Liver (tissue), 3 donors: ENCODE results near the gene FES.

ENCODE experiments used
- ATF3 ChIP-seq: IDR thresholded peaks from 2 replicates; pipeline ENCODE4 v1.6.1; 2016; ENCODE audit warnings: antibody characterized with exemption
- CTCF ChIP-seq: fragments of 150-350 bp; IDR thresholded peaks from 2 replicates; pipeline ENCODE4 v1.5.1; 2017; ENCODE audit warnings: improper control_type of control experiment, low read depth, low read length; ENCODE audit not compliant: missing input control
- EGR1 ChIP-seq, 2 donors: IDR thresholded peaks; 2 replicates each; pipeline ENCODE4 v1.6.1; 2016 to 2018; ENCODE audit warnings: antibody characterized with exemption in 2 of 2, low read depth in 2 of 2
- FOXA1 ChIP-seq: IDR thresholded peaks from 2 replicates; pipeline ENCODE4 v1.6.1; 2016; ENCODE audit warnings: antibody characterized with exemption
- JUND ChIP-seq, 2 donors: IDR thresholded peaks; 2 replicates each; pipeline ENCODE4 v1.6.1; 2016; ENCODE audit warnings: antibody characterized with exemption in 2 of 2
- MAX ChIP-seq: IDR thresholded peaks from 2 replicates; pipeline ENCODE4 v1.6.1; 2016; ENCODE audit warnings: antibody characterized with exemption
- RAD21 ChIP-seq, 2 donors: IDR thresholded peaks; 2 replicates each; pipeline ENCODE4 v1.6.1; 2016; ENCODE audit warnings: antibody characterized with exemption in 2 of 2, mild to moderate bottlenecking in 2 of 2
- REST ChIP-seq: IDR thresholded peaks from 2 replicates; pipeline ENCODE4 v1.6.1; 2016; ENCODE audit warnings: antibody characterized with exemption, mild to moderate bottlenecking
- TAF1 ChIP-seq: conservative IDR thresholded peaks from 2 replicates; pipeline ENCODE4 v1.6.1; 2016; ENCODE audit warnings: antibody characterized with exemption, mild to moderate bottlenecking
- YY1 ChIP-seq: IDR thresholded peaks from 2 replicates; pipeline ENCODE4 v1.6.1; 2016; ENCODE audit warnings: antibody characterized with exemption, mild to moderate bottlenecking
- ZBTB33 ChIP-seq: IDR thresholded peaks from 2 replicates; pipeline ENCODE4 v1.6.1; 2016; ENCODE audit warnings: antibody characterized with exemption
- donor health status: healthy.
- donor health status: healthy.

GRCh38 chr15:90905306-90906180 lies 21.2 kb downstream of the FES start:
- TF ChIP-seq CTCF (no peak), RAD21 (IDR thresholded peaks at IDR 0.05) (no peak), MAX (no peak), JUND (IDR thresholded peaks at IDR 0.05) (no peak), FOXA1 (no peak), ATF3 (no peak), REST (no peak), YY1 (no peak), EGR1 (IDR thresholded peaks at IDR 0.05; ENCODE audit: low read depth in 2 of 2) (no peak), TAF1 (no peak), ZBTB33 (no peak)
